ENCODE results near the gene FAM24B. TPM values are rescaled to one million over a fixed set of nuclear protein-coding genes. Genes with fewer than 3 reads are reported as not detected.
"Not testable (repeated sequence)": the region's sequence is repeated elsewhere in the genome, so short reads cannot be mapped to it uniquely, and the experiment has no call there.

The FAM24B gene
- total RNA-seq, result 4.9 TPM

- DNase-seq (ENCODE audit: low spot score), result peak; percentile 98
Observed at GRCh38 chr10:122879339-122880273, at the start of gene FAM24B. Gene FAM24B (minus strand): TSS chr10:122879581. CDS start chr10:122850515, 29,066 bp downstream.

- DNase-seq (ENCODE audit: low spot score), result no peak
Observed at GRCh38 chr10:122915700-122916099, 36.3 kb upstream of the FAM24B start.

GRCh38 chr10:122911889-122912484 lies 32.6 kb upstream of the FAM24B start:
- peak; percentile 43 for DNase-seq (ENCODE audit: low spot score)

GRCh38 chr10:122910310-122910709 lies 30.9 kb upstream of the FAM24B start, which contains the start of gene FAM24A:
Gene FAM24A (plus strand): TSS chr10:122910610. CDS start chr10:122911635, 1,025 bp downstream.
- no peak for DNase-seq (ENCODE audit: low spot score)

- DNase-seq (ENCODE audit: low spot score), result not testable (repeated sequence)
Observed at GRCh38 chr10:122903861-122904260, 24.5 kb upstream of the FAM24B start.

GRCh38 chr10:122894261-122894944 lies 15.0 kb upstream of the FAM24B start:
- DNase-seq (ENCODE audit: low spot score), result no peak

- no peak for DNase-seq (ENCODE audit: low spot score)
Observed at GRCh38 chr10:122884166-122884565, 4.8 kb upstream of the FAM24B start.

- no peak for DNase-seq (ENCODE audit: low spot score)
Observed at GRCh38 chr10:122882766-122883165, 3.4 kb upstream of the FAM24B start.

GRCh38 chr10:122878799-122879338 lies 512 bp downstream of the FAM24B start:
- no peak for DNase-seq (ENCODE audit: low spot score)

- no peak for DNase-seq (ENCODE audit: low spot score)
Observed at GRCh38 chr10:122877264-122877663, 2.1 kb downstream of the FAM24B start.

- DNase-seq (ENCODE audit: low spot score), result no peak
Observed at GRCh38 chr10:122876467-122876855, 2.9 kb downstream of the FAM24B start.

GRCh38 chr10:122875843-122876466 lies 3.4 kb downstream of the FAM24B start:
- DNase-seq (ENCODE audit: low spot score), result no peak

- DNase-seq (ENCODE audit: low spot score), result not testable (repeated sequence)
Observed at GRCh38 chr10:122871947-122872346, 7.4 kb downstream of the FAM24B start.

GRCh38 chr10:122868768-122869167 lies 10.6 kb downstream of the FAM24B start:
- DNase-seq (ENCODE audit: low spot score), result not testable (repeated sequence)

- not testable (repeated sequence) for DNase-seq (ENCODE audit: low spot score)
Observed at GRCh38 chr10:122866757-122867482, 12.5 kb downstream of the FAM24B start.

GRCh38 chr10:122864901-122865300 lies 14.5 kb downstream of the FAM24B start:
- no peak for DNase-seq (ENCODE audit: low spot score)

GRCh38 chr10:122864194-122864592 lies 15.2 kb downstream of the FAM24B start:
- DNase-seq (ENCODE audit: low spot score), result no peak

- no peak for DNase-seq (ENCODE audit: low spot score)
Observed at GRCh38 chr10:122863216-122864193, 15.9 kb downstream of the FAM24B start.

- no peak for DNase-seq (ENCODE audit: low spot score)
Observed at GRCh38 chr10:122861711-122862161, 17.6 kb downstream of the FAM24B start.
